ENCODE results near the gene RALGPS1.

RALGPS1 gene

DNA sequence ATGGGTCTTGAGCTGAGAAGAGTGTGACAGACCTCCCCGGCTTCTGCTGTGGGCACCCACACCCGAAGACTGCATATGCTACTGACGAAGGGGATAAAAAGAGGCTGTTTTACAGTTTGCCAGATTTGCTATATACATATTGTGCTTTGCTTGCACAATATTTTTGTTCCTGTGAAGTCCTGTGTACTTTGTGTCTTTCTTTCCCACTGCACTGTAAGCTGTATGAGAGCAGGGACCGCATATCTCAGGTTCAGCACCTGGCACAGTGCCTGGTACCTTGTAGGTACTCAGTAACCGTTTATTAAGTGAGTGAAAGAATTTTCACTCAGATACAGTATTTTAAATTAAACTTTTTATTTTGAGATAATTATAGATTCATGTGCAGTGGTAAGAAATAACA lies 341.7 kb downstream of the RALGPS1 start:
- DNase-seq (ENCODE audit: low read depth in 3 of 3), result no peak

DNA sequence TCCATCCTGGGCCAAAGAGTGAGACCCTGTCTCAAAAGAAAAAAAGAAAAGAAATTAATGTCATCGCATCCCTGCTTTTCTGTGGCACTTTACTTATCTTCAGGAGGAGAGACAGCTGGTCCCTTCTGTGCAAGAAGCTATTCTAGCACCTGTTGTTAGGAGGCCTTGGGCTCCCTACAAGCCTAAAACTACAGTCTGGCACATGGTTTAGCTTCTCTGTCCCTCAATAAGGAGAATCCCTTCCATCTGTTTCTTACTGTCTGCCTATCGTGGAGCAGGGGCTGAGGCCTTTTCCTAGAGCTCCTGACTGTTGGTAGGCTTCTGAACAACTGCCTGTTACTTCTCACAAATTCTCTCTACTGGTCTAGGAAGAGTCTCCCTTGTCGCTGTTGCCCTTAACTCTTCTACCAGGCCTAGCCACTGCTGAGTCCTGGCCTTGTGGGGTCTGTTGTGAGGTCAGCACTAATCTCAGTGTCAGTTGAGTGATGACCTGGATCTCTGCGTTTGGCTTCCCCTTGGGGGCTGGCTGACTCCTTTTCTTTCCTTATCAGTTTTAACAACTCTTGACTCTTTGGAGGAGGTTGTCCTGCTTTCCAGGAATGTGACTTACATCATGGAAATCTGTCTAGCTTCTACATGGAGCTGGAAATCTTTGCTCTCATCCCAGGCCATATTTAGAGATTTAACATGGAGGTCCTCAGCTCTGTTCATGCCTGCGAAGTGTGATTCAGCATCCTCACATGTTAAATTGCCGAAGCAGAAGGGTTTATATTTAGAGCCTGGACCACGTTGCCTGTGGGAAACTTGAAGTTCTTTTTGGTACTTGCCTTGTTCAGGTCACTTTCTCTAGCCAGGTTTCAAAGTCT lies 344.3 kb downstream of the RALGPS1 start:
- no peak for DNase-seq (ENCODE audit: low read depth in 3 of 3)

DNA sequence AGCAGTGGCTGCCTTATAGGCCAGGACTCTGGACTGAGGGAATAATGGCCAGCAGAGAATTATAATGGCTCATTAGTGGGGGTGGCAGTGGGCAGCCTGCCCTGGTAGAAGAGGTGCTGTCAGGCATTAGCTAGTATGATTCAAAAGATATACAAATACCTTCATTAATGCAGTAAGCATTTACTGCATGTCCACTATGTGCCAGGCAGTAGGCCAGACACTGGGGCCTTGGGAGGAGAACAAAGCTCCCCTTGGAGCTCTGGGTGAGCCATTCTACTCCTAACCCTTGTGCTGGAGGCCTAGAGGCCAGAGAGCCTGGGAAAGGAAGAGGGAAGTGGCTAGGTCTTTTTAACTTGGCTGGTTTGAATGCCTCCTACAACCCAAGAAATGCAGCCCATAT lies 348.0 kb downstream of the RALGPS1 start:
- no peak for DNase-seq (ENCODE audit: low read depth in 3 of 3)

- DNase-seq (ENCODE audit: low read depth in 3 of 3), result no peak
These were observed 348.7 kb downstream of the RALGPS1 start for GRCh38 chr9:127263237-127263636.

DNA sequence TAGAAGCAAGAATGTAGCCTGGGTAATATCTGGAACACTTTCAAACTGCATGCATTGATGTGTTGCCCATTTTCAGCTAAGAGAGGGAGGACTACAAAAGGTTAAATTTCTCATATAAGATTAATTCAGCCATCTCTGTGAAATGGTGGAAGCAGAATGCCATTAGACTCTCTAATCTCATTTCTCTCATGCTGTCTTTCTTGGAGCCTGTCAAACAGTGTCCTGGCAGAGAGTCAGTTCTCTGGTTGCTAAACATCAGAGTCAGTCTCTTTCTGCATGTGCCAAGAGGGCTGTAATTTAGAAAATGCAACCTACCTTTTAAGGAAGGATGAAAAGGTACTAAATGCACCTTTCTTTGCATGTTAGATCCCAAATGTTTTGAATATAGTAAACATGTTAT lies 349.1 kb downstream of the RALGPS1 start:
- DNase-seq (ENCODE audit: low read depth in 3 of 3), result no peak

- no peak for DNase-seq (ENCODE audit: low read depth in 3 of 3)
These were observed 350.1 kb downstream of the RALGPS1 start, which contains the start of gene GARNL3 for GRCh38 chr9:127264462-127265219. TSS of gene GARNL3 (plus strand) at chr9:127264774. CDS start at chr9:127264878, 104 bp downstream.

DNA sequence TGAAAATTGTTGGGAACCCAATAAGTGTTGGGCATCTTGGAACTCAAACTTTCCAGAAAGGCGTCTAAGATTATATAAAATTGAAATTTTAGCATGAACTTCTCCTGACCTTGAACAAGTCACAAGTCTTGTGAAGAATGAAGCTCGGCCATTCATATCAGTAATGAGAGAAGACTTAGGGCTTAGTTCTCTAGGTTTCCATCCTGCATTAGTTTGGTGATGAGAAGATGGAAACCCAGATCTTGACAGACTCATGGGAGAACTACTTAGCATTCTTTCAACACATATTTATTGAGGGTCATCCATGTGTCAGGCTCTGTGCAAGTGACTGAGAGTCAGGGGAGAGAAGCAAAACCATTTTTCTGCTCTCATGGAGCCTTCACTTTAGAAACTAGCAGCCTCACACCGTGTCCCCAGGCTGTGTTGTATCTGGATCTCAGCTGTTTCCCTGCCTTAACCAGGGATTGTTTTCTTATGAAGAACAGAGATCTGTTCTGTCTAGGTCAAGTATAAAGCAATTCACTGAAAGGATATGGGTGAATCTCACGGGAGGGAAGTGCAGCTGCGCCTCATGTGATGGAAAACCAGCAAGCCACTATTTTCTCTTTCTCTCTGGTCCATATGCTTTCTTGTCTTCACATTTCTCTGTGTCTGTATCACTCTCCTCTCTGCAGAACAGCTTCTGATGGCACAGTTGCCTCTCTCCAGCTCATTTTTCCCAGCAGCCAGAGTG lies 353.4 kb downstream of the RALGPS1 start:
- no peak for DNase-seq (ENCODE audit: low read depth in 3 of 3)

GRCh38 chr9:127269449-127269848 lies 354.9 kb downstream of the RALGPS1 start:
- no peak for DNase-seq (ENCODE audit: low read depth in 3 of 3)
